ENCODE data around the gene SMPD4.
"Not testable (repeated sequence)": the region's sequence is repeated elsewhere in the genome, so short reads cannot be mapped to it uniquely, and the experiment has no call there.

SMPD4 gene

GRCh38 chr2:130138326-130138725, 43.1 kb downstream of the SMPD4 start:
- not testable (repeated sequence) for DNase-seq

- DNase-seq, result not testable (repeated sequence)
These were observed 44.3 kb downstream of the SMPD4 start for GRCh38 chr2:130137118-130137517.

GRCh38 chr2:130136546-130136945, 44.9 kb downstream of the SMPD4 start:
- not testable (repeated sequence) for DNase-seq

- no peak for DNase-seq
These were observed 45.5 kb downstream of the SMPD4 start for GRCh38 chr2:130135692-130136541.

DNA sequence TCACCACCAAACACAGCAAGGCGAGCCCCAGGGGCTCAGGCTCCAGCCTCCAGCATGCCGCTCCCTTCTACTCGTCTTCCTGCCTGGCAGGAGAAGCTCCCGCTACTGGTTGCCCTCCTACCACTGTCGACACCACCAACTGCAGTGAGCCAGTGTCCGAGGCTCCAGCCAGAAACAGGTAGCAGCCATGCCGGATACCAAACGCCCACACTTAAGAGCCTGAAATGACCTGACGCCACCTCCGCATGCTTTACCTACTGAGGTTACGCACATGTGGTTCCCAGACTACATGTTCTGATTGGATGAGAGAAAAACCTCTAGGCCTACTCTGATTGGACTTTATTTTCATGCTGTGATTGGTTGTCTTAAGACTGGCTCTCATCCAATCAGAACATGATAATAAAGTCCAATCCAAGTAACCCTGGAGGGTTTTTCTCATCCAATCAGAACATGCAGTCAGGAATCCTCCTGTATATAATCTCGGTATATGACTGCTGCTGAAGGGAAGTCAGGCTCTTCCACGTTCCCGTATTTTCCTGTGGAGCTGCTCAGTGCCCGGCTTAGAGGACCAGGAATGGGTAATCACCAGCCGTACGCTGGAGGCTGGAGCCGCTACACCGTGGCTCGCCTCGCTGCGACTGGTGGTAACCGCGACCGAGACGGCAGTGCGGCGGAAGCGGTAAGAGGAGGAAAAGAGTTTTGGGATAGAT, 52.1 kb downstream of the SMPD4 start, which contains the start of gene POTEF:
Gene POTEF, minus strand, starts transcription at position 103 of the 710 bp plus-strand sequence. CDS start 8,707 bp downstream, outside the sequence.
- DNase-seq, result not testable (repeated sequence)

- DNase-seq, result not testable (repeated sequence)
These were observed 52.9 kb downstream of the SMPD4 start for GRCh38 chr2:130128464-130128863.

GRCh38 chr2:130127726-130128125, 53.7 kb downstream of the SMPD4 start:
- not testable (repeated sequence) for DNase-seq

DNA sequence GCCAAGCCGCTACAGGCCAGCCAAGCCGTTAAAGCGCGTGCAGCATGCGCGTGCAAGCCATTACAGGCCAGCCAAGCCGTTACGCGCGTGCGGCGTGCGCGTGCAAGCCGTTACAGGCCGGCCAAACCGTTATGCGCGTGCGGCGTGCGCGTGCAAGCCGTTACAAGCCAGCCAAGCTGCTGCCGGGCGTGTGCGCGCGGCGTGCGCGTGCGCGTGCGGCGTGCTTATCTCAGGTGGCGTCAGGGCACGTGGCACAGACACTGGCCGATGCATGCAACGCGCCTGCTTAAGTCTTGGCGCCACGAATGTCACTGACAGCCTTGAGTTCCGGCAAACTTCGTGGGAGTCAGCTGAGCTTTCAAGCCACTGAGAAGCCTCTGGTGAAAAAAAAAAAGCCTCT, 60.5 kb downstream of the SMPD4 start:
- not testable (repeated sequence) for DNase-seq

DNA sequence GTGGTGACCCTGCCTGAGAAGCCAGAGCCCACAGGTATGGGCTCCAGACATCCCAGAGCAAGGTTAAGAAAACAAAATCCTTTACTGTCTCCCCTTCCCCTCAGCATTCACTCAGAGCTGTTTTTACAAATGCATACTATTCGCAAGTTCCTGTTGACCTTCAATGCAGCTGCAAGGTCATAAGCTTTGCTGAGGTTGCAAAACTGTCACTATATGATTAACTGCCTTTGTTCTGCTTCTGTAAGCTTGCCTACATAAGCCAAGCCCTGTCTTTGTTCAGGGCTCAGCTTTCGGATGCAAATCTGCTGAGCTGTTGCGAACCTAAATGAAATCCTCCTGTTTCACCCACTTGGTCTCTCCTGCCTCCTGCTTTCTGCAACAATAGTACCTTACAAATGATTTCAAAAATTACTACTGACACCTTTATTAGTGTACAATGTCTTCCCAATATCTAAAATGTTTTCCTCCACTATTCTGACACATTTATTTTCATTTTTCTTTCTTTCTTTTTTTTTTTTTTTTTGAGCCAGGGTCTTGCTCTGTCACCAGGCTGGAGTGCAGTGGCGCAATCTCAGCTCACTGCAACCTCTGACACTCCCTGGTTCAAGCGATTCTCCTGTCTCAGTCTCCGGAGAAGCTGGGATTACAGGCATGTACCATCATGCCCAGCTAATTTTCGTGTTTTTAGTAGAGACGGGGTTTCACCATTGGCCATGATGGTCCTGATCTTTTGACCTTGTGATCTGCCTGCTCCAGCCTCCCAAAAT, 78.6 kb downstream of the SMPD4 start:
- DNase-seq, result not testable (repeated sequence)

All from activated naive CD4-positive, alpha-beta T cell treated with anti-CD3 and anti-CD28 coated beads, Interleukin-2, amount 50 U/mL, for 16 hours (primary cell).